ENCODE results near the gene BEX4.
A peak's percentile ranks its signal among the peaks of the same experiment; 100 is the strongest.

The BEX4 gene

DNA sequence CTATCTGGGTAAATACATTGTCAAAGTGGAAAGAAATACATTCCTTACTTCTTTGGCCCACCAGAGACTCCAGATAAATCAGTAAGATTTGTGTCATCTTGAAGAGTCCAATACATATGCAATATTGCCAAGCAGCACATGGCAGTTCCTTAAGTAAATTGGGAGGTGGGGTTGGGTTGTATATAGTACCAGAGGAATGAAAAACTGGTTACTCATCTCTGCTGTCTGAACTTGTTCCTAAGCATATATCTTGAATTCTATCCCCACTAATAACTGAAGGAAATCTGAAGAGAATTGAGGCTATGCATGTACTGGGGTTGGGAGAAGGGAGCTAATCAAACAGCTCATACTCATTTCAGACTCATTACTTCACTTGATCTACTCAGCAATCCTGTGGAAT is 25.2 kb downstream of the BEX4 start:
- DNase-seq = no peak

GRCh38 chrX:103248553-103248952 is 33.6 kb downstream of the BEX4 start:
- DNase-seq = no peak

- no peak for DNase-seq
These were observed 34.9 kb downstream of the BEX4 start for GRCh38 chrX:103249805-103250204.

GRCh38 chrX:103250977-103251376 is 36.1 kb downstream of the BEX4 start:
- no peak for DNase-seq

DNA sequence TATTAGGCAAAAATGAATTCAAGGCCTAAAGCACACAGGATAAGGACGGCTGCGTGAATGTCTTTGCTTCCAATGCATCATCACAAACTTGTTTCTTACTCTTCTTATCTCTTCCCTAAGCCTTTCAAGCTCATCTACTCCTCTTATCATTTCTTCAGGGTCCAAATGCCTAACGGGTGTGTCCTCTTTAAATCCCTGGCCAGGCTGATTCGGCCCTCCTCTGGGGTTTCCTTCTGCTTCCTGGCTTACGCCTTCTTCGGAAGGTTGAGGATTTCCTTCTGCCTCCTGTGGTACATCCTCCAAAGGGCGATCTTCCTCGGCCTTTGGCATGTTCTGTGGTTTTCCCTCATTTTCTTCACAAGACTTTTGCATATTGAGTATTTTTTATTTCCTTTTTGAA is 38.7 kb downstream of the BEX4 start:
- no peak for DNase-seq

- peak; percentile 71 for DNase-seq
These were observed 39.4 kb downstream of the BEX4 start for GRCh38 chrX:103254171-103254824.

GRCh38 chrX:103254921-103255493 is 40.1 kb downstream of the BEX4 start, which contains the start of gene TCEAL8:
Gene TCEAL8 (minus strand): TSS chrX:103255155. CDS start chrX:103253979, 1,176 bp downstream.
- peak; percentile 77 for DNase-seq

GRCh38 chrX:103256651-103257050 is 41.7 kb downstream of the BEX4 start:
- no peak for DNase-seq

GRCh38 chrX:103258275-103258674 is 43.4 kb downstream of the BEX4 start:
- no peak for DNase-seq

All from right forelimb (tissue), 1 donor.